Measurements from ENCODE around the gene HDAC4. TPM values are rescaled to one million over a fixed set of nuclear protein-coding genes. Genes with fewer than 3 reads are reported as not detected.

Gene HDAC4
- polyA plus RNA-seq, 1 donor (not counting 4 experiments of a cell fraction or from before 2014, with no cell fraction given) = 2.9 TPM

GRCh38 chr2:239024226-239024625 is 376.6 kb downstream of the HDAC4 start:
- no peak overlapping the region for H3K9ac ChIP-seq (ENCODE audit: control insufficient read depth, extremely low read depth, insufficient read depth, low read length)
- H3K9me3 ChIP-seq (ENCODE audit: control insufficient read depth, low read depth, low read length) = no peaks in the 10 kb centered on the region
- H3K4me3 ChIP-seq (ENCODE audit: control insufficient read depth in 2 of 3, extremely low read depth in 1 of 3, insufficient read depth in 2 of 3, low read depth in 1 of 3, low read length in 3 of 3) = no peak overlapping the region
- no peaks in the 10 kb centered on the region for H3K36me3 ChIP-seq (ENCODE audit: control insufficient read depth in 2 of 2, extremely low read depth in 1 of 2, insufficient read depth in 2 of 2, low read length in 2 of 2)
- peaks cover 10% of the 10 kb centered on the region for H3K4me1 ChIP-seq (ENCODE audit: control insufficient read depth, extremely low read depth, insufficient read depth, low read length)
- H2AFZ ChIP-seq (ENCODE audit: control insufficient read depth, low read length) = no peak overlapping the region
- H4K20me1 ChIP-seq (ENCODE audit: control insufficient read depth, extremely low read depth, insufficient read depth, low read length) = no peaks in the 10 kb centered on the region
- no peak overlapping the region for H3K27ac ChIP-seq (ENCODE audit: control insufficient read depth, insufficient read depth, low read length)
- no peaks in the 10 kb centered on the region for H3K79me2 ChIP-seq (ENCODE audit: control insufficient read depth, insufficient read depth, low read length)
- no peak for FAIRE-seq
- TF ChIP-seq CTCF (optimal IDR thresholded peaks at IDR 0.05 in 1 of 3, IDR thresholded peaks at IDR 0.05 in 1 of 3, conservative IDR thresholded peaks at IDR 0.05 in 1 of 3; ENCODE audit: extremely low read depth in 1 of 3, insufficient read depth in 2 of 3, low read length in 3 of 3) = no peak
- TF ChIP-seq EZH2 (IDR thresholded peaks at IDR 0.05; ENCODE audit: low read length) = no peak
- no peak overlapping the region for H3K4me2 ChIP-seq (ENCODE audit: control insufficient read depth, extremely low read depth, insufficient read depth, low read depth, low read length)
- H3K9me1 ChIP-seq (ENCODE audit: control insufficient read depth, extremely low read depth, insufficient read depth, low read length) = no peaks in the 10 kb centered on the region
- peaks cover 9% of the 10 kb centered on the region for H3K27me3 ChIP-seq (ENCODE audit: control insufficient read depth, extremely low read depth, insufficient read depth, low read length)
- no peak for DNase-seq (ENCODE audit: low read depth, low spot score)
- dilution Hi-C loops (cut with MboI; ENCODE audit: extremely low pct_ligation_motif_present, low sequenced_read_pairs) = no loop called here

- Histone ChIP-seq H3K9me1 (ENCODE audit: control insufficient read depth, extremely low read depth, insufficient read depth, low read length) (no peaks in the 10 kb centered on the region), H3K36me3 (ENCODE audit: control insufficient read depth in 2 of 2, extremely low read depth in 1 of 2, insufficient read depth in 2 of 2, low read length in 2 of 2) (no peaks in the 10 kb centered on the region), H3K27ac (ENCODE audit: control insufficient read depth, insufficient read depth, low read length) (no peak overlapping the region), H2AFZ (ENCODE audit: control insufficient read depth, low read length) (no peak overlapping the region), H4K20me1 (ENCODE audit: control insufficient read depth, extremely low read depth, insufficient read depth, low read length) (no peaks in the 10 kb centered on the region), H3K9ac (ENCODE audit: control insufficient read depth, extremely low read depth, insufficient read depth, low read length) (no peak overlapping the region), H3K79me2 (ENCODE audit: control insufficient read depth, insufficient read depth, low read length) (no peaks in the 10 kb centered on the region), H3K4me1 (ENCODE audit: control insufficient read depth, extremely low read depth, insufficient read depth, low read length) (peaks cover 10% of the 10 kb centered on the region), H3K9me3 (ENCODE audit: control insufficient read depth, low read depth, low read length) (no peaks in the 10 kb centered on the region), H3K4me3 (ENCODE audit: control insufficient read depth in 2 of 3, extremely low read depth in 1 of 3, insufficient read depth in 2 of 3, low read depth in 1 of 3, low read length in 3 of 3) (no peak overlapping the region), H3K4me2 (ENCODE audit: control insufficient read depth, extremely low read depth, insufficient read depth, low read depth, low read length) (no peak overlapping the region), H3K27me3 (ENCODE audit: control insufficient read depth, extremely low read depth, insufficient read depth, low read length) (peaks cover 8% of the 10 kb centered on the region)
- no peak for FAIRE-seq
- no peak for DNase-seq (ENCODE audit: low read depth, low spot score)
- no peak for TF ChIP-seq CTCF (optimal IDR thresholded peaks at IDR 0.05 in 1 of 3, IDR thresholded peaks at IDR 0.05 in 1 of 3, conservative IDR thresholded peaks at IDR 0.05 in 1 of 3; ENCODE audit: extremely low read depth in 1 of 3, insufficient read depth in 2 of 3, low read length in 3 of 3)
- TF ChIP-seq EZH2 (IDR thresholded peaks at IDR 0.05; ENCODE audit: low read length) = no peak
- dilution Hi-C loops (cut with MboI; ENCODE audit: extremely low pct_ligation_motif_present, low sequenced_read_pairs) = no loop called here
Observed at GRCh38 chr2:239022437-239023260, 378.2 kb downstream of the HDAC4 start.
